HG03432 (cell line): ENCODE results near the gene CCNK.

Experiments used
- ATAC-seq: cut with Tn5 transposase; IDR thresholded peaks from one replicate; pipeline ENCODE4 v1.9.1; 2021; ENCODE audit warnings: mild to moderate bottlenecking, moderate library complexity; ENCODE audit not compliant: unreplicated experiment

CCNK gene

DNA sequence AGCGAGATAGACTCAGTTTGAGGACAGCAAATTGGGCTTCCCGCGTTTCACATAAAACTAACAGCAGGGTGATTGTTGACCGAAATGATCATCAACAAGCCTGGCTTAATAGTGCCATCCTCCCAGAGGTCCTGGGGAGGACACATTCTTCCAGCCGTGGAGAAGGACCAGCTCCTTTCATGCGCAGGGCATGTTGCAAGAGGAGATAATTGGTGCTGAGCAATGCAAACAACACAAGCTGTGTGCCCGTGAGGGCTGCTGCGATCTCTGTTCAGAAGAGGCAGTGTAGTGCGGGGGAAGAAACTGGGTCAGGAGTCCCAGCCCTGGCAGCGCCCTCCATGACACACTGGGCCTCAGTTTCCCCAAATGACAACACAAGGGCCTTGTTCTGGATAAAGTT is 68.5 kb downstream of the CCNK start:
- ATAC-seq: no peak

DNA sequence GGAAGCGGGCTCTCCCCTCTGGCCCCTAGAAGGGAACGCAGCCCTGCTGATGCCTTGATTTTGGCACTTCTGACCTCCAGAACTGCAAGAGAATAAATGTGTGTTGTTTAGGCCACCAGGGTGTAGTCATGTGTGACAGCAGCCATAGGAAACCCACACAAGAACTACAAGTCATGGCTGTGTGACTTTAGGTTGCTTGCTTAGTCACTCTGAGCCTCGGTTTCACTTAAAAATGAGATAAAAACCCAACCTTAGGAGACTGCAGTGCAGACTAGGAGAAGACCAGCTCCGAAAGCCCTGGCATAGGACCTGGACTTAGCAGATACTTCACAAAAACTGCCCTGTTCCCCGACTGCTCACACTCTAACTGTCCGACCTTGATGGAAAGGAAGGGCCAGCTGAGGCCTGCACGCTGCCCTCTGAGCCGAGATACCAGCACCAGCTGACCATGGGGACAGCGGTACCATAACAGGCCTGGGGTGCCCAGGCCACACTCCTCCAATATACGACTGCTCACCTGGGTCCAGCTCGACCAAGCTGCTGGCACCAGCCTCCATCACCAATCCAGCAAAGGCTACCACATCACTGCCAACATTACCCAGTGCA is 69.3 kb downstream of the CCNK start:
- ATAC-seq: no peak

DNA sequence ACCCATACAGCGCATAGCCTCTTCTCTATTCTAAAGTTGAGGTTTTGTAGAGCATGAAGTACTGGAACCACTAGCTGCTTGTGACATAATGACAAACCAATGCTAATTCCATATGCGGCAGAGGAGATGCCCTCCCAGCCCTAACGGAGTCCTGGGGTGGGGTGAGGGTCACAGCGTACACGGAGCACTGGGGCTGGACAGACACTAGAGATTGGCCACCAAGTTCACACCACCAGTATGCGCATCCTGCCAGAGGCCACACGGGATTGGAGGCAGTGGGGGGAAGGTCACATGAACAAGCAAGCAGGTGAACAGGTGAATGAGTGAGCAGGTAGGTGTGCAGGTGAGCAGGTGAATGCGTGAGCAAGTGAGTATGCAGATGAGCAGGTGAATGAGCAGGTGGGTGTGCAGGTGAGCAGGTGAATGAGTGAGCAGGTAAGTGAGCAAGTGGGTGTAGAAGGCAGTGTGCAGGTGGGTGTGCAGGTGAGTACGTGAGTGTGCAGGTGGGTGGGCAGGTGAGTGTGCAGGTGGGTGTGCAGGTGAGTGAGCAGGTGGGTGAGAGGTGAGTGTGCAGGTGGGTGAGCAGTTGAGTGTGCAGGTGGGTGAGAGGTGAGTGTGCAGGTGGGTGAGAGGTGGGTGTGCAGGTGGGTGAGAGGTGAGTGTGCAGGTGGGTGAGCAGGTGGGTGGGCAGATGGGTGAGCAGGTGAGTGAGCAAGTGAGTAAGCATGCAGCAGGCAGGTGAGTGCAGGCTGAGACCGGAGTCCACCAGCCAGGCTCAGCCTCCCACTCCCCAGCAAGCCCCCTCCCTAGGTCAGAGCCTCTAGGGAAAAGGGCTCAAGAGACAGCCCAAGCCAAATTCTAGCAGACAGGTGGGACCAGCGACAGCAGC is 70.1 kb downstream of the CCNK start:
- no peak for ATAC-seq

DNA sequence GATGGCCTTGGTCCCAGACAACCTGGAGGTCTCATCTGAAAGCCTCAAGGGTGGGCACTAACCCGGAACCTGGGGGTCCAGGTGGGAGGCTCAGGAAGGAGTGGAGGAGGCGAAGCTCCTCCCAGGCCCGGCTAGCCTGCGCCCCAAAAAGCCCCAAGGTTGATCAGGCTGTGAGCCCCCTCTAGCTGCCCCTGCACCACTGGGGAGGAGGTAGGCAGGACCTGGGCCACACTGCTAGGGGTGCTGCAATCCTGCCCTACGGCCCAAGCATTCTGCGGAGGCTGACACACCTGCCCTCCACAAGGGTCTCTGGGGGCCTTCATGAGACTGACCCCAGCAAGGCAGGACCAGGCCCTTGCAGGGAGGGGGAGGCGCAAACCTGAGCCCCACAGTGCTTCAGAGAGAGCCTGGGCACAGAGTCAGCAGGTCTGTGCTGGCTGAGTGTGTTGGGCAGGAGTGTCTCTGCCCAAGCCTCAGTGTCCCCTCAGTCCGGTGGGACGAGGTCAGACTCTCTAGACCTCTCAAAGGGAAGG is 70.9 kb downstream of the CCNK start:
- ATAC-seq: no peak

DNA sequence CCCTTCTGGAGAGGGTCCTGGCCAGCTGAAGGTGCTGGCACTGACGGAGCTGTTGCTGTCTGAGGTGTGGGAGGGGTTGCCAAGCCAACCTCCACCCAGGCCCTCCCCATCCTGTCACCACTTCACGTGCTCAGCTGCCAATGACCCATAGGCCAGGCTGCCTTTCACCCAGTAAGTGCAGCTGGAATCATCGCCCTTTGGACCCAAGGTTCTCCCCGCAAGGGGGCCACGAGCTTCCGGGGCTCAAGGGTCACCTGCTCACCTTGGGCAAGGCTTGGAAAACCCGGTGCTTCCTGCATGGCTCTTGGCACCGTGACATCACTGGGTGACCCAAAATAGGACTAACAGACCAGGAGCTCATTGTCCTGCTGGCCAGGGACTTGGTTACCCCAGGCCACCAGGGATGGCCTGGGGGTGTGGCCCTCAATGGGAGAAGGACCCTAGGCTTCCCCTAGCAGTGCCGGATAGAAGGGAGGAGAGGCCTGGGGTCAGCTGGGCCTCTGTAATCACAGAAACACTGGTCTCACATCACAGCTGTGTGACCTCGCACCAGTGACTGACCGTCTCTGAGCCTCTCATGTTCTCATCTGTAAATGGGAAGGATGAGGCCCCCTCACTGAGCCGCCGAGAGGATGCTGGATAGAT is 71.5 kb downstream of the CCNK start:
- no peak for ATAC-seq

DNA sequence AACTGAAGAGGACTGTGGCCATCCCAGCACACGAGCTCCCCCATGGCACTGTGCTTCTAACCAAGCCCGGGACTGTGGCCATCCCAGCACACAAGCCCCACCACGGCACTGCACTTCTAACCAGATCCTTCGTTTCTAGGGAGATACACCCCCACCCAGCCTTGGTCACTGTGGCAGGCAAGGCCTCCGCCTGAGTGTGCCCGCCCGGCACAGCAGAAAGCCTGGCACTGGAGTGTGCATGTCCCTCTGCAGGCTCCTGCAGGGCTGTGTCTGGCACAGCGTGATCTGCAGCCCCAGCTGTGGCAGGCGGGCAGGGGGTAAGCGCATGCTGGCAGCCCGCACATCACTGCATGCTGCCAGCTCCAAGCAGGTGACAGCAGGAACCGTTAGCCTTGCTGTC is 73.0 kb downstream of the CCNK start:
- no peak for ATAC-seq

DNA sequence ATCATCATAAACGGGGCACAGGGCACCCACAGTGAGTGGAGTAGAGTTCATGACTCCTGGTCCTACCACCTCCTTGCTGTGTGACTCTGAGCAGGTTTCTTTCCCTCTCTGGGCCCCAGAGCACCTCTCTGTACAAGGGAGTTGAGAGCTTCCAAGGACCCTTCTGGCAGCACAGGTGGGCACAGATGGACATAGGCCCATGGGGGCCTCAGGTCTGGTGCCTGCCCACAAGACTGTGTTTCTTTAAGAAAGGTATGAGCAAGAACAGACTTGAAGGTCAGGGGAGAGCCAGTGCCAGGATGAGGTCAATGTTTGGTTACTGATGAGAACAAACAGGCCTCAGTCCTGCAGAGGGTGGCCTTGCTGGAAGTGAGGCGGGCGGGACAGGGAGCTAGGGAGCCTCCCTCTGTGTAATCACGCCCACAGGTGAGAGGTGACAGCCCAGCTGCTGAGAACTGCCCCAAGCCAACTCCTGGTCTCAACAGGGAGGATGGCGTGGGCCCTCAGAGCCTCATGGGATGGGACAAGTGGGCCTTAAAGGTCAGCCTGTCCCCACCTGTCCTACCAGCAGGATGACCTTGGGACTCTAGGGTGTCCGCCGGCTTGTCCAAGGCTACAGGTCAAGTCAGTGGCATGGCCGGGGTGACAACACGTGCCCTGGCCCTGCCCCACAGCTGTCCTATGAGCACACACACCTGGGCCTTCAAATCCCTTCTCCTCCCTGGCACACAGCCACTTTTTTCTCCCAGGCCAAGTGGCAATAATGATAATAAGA is 73.7 kb downstream of the CCNK start:
- no peak for ATAC-seq

DNA sequence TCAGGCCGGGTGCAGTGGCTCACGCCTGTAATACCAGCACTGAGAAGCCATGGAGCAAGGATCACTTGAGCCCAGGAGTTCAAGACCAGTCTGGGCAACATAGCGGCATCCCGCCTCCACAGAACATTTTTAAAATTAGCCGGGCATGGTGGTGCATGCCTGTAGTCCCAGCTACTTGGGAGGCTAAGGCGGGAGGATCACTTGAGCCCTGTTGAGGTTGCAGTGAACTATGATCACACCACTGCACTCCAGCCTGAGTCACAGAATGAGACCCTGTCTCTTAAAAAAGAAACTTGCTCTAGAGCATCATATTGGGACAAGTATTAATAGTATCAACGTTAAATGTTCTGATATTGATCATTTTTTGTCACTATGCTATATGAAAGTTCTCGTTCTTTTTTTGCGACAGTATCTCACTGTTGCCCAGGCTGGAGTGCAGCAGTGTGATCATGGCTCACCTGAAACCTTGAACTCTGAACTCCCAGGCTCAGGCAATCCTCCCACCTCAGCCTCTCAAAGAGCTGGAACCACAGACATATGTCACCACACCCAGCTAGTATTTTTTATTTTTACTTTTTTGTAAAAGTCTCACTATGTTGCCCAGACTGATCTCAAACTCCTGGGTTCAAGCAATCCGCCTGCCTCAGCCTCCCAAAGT is 75.1 kb downstream of the CCNK start:
- ATAC-seq: no peak

DNA sequence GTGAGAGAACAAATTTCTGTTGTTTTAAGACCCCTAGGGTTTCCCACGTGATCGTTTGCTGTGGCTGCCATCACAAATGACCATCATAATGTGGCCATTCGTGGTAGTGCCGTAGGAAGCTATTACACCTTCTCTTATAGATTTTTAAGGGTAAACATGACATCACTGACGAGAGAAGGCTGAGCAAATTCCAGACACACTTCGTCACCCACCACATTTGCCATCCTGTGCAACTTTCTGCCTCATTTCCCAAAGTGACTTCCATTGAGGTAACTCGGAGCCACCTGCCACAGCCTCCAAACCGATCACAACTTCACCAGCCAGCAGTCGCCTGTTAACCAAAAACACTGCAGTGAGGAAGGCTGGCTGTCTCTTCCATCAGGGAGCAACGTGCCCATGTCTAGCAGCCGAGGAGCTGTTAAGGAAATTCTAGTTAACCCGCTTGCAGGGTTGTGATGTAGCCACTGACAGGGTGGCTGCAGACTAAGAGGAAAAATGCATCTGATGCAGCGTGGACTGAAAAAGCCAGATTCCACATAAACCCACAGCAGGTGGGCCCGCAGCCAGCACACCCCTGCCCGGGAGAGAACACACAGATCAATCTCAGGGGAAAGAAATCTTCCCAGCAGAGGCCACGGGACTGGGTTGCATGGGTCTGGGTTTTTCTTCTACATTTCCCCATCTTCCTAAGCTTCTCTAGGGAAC is 78.2 kb downstream of the CCNK start:
- no peak for ATAC-seq

DNA sequence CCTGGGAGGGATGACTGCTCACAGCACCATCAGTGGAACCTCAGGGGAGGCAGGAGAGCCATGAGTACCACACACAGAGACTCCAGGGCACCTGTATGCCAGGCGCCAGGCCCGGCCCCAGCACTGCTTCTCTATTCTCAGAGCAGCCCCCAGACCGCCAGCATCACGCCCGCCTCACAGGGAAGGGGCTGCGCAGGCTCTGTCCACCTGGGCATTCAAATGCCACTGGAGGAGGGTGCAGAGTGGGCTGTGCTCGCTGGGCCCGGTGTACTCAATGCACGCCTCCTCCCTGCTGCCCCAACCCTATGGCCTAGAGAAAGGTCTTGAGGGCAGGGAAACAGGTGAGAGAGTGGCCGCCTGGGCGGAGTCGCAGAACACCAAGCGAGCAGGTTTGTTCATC is 79.2 kb downstream of the CCNK start:
- no peak for ATAC-seq

DNA sequence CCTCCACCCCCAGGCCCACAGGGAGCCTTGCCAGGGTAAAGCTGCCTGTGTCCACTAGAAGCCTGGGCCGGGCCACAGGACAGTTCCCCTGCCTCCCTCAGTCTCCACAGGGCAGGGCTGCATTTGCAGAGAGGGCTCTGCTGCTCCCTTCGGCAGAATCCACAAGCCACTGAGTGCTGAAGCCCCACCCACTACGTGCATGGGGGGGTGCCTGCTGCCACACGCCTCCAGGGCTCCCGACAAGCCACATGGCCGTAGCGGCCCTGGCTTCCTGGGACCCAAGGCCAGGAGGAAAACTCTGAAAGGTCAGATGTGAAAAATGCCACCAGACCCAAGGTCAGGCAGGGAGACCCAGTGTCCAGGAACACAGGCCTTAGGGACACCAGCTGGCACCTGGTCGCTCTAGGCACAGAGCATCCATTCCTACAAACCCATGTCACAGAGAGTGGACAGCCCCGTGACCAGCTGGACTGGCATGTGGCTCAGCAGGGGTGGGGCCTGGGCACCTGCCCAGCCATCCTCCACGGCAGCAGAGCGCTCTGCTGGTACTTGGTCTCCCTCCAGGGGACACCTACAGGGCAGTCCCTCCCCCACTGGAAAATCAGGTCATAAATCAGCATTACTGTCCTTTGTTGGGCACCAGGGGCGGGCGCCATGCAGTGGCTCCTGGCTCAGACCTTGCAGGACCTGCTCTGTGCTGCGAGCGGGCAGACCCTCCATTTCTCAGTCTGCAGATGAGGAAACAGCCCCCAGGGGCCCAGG is 79.9 kb downstream of the CCNK start:
- ATAC-seq: no peak

DNA sequence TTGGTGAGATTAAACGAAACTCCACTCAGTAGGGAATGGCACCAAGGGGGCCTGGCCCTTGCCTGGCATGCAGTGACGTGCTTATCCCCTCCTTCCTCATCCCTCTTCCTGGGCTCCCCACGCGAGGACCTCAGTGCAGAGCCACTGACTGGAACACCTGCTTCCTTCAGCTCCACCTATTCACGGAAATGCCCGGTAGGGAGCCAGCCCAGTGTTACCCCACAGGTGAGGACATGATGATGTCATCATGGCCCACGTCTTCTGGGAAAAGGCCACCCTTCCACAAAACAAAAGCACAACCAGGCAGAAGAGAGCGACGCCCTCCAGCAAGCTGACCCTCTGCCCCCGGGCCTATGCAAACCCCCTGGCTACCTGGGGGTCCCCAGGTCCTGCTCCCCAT is 80.7 kb downstream of the CCNK start:
- ATAC-seq: no peak
